ENCODE measurements around the gene HDAC9.

The HDAC9 gene

DNA sequence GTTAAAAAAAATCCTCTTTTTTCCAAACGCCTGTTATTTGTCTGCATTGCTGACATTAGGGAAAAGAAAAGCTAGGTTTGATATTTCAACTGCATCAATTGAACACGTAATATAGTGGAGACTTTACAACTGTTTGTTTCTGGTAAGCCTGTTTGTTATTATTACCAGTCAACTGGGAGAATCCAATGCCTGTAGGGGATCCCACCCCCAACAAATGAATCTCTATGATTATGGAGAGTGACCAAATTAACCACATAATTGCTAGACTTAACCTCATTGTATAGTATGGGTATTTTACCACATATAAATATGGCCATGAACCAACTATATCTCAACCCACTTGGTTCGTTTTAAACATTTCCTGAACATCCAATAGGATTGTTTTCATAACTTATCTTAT lies 405.8 kb downstream of the HDAC9 start:
- Histone ChIP-seq H3K4me1 (ENCODE audit: control insufficient read depth, low read length) (no peaks in the 10 kb centered on the region), H3K9me3 (ENCODE audit: control insufficient read depth, insufficient read depth, low read length) (no peaks in the 10 kb centered on the region), H3F3A (ENCODE audit: control insufficient read depth, insufficient read depth) (no peaks in the 10 kb centered on the region), H3K4me2 (ENCODE audit: low read length) (no peak overlapping the region), H3K4me3 (ENCODE audit: low read length) (no peak overlapping the region), H3K27me3 (ENCODE audit: control insufficient read depth, low read length) (no peaks in the 10 kb centered on the region), H3K79me2 (ENCODE audit: control insufficient read depth, low read length) (no peaks in the 10 kb centered on the region), H3K9me2 (replicated peaks; ENCODE audit: control insufficient read depth, low read length) (no peaks in the 10 kb centered on the region), H3K27ac (ENCODE audit: low read depth, low read length) (no peak overlapping the region), H3K36me3 (ENCODE audit: control insufficient read depth, low read length) (no peaks in the 10 kb centered on the region), H4K20me1 (ENCODE audit: control insufficient read depth, insufficient read depth, low read depth, low read length) (no peaks in the 10 kb centered on the region)
- TF ChIP-seq, protein P1, sequence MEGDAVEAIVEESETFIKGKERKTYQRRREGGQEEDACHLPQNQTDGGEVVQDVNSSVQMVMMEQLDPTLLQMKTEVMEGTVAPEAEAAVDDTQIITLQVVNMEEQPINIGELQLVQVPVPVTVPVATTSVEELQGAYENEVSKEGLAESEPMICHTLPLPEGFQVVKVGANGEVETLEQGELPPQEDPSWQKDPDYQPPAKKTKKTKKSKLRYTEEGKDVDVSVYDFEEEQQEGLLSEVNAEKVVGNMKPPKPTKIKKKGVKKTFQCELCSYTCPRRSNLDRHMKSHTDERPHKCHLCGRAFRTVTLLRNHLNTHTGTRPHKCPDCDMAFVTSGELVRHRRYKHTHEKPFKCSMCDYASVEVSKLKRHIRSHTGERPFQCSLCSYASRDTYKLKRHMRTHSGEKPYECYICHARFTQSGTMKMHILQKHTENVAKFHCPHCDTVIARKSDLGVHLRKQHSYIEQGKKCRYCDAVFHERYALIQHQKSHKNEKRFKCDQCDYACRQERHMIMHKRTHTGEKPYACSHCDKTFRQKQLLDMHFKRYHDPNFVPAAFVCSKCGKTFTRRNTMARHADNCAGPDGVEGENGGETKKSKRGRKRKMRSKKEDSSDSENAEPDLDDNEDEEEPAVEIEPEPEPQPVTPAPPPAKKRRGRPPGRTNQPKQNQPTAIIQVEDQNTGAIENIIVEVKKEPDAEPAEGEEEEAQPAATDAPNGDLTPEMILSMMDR (IDR thresholded peaks at IDR 0.05; ENCODE audit: low read depth, low read length, poor library complexity, severe bottlenecking) = no peak
- no peak for TF ChIP-seq EZH2phosphoT487 (IDR thresholded peaks at IDR 0.05; ENCODE audit: borderline replicate concordance, low read length)

DNA sequence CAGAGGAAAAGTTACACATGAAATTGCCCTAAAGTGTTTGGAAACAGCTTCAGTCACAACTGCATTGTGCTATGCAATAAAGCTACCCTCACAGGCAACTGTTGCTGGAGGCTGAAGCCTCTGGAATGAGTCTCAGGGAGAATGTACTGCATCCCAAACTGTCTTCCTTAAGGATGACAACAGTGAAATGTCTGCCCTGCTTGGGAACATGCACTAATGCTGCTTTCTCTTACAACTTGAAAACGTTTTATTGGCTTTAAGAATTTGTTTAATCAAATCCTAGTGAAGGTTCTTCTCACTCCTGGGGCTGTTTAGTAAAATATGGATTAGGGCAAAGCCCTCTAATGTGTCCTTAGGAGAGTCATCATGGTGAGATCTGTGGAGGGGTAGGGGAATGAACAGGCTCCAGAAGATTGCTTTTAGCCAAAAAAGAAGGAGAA lies 406.5 kb downstream of the HDAC9 start:
- Histone ChIP-seq H3K9me2 (replicated peaks; ENCODE audit: control insufficient read depth, low read length) (no peaks in the 10 kb centered on the region), H4K20me1 (ENCODE audit: control insufficient read depth, insufficient read depth, low read depth, low read length) (no peaks in the 10 kb centered on the region), H3K4me1 (ENCODE audit: control insufficient read depth, low read length) (no peaks in the 10 kb centered on the region), H3K9me3 (ENCODE audit: control insufficient read depth, insufficient read depth, low read length) (no peaks in the 10 kb centered on the region), H3K4me3 (ENCODE audit: low read length) (no peak overlapping the region), H3K79me2 (ENCODE audit: control insufficient read depth, low read length) (no peaks in the 10 kb centered on the region), H3K27ac (ENCODE audit: low read depth, low read length) (no peak overlapping the region), H3F3A (ENCODE audit: control insufficient read depth, insufficient read depth) (no peaks in the 10 kb centered on the region), H3K36me3 (ENCODE audit: control insufficient read depth, low read length) (no peaks in the 10 kb centered on the region), H3K27me3 (ENCODE audit: control insufficient read depth, low read length) (no peaks in the 10 kb centered on the region), H3K4me2 (ENCODE audit: low read length) (no peak overlapping the region)
- no peak for TF ChIP-seq EZH2phosphoT487 (IDR thresholded peaks at IDR 0.05; ENCODE audit: borderline replicate concordance, low read length)
- TF ChIP-seq, protein P1 (IDR thresholded peaks at IDR 0.05; ENCODE audit: low read depth, low read length, poor library complexity, severe bottlenecking) = no peak

DNA sequence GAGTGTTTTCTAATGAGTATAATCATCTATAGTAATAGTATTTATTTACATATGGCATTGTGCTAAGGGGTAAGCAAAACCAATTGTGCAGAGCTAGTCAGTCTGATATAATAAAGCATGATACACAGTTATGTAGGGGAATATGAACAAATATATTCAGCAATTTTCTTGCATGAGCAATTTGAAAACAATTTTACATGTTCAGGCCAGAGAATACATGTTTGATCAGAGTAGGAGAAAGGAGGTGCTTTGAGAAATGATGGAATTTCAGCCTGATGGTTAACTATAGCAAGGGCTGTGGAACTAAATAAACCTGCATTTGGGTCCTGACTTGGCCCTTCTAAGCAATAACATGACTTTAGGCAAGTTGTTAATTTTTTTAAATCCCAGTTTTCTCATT lies 407.3 kb downstream of the HDAC9 start:
- H3K36me3 ChIP-seq (ENCODE audit: control insufficient read depth, low read length) = no peaks in the 10 kb centered on the region
- H3K27me3 ChIP-seq (ENCODE audit: control insufficient read depth, low read length) = no peaks in the 10 kb centered on the region
- no peaks in the 10 kb centered on the region for H3K9me2 ChIP-seq (replicated peaks; ENCODE audit: control insufficient read depth, low read length)
- no peak overlapping the region for H3K4me2 ChIP-seq (ENCODE audit: low read length)
- no peaks in the 10 kb centered on the region for H3K9me3 ChIP-seq (ENCODE audit: control insufficient read depth, insufficient read depth, low read length)
- no peaks in the 10 kb centered on the region for H3K79me2 ChIP-seq (ENCODE audit: control insufficient read depth, low read length)
- no peaks in the 10 kb centered on the region for H3K4me1 ChIP-seq (ENCODE audit: control insufficient read depth, low read length)
- no peaks in the 10 kb centered on the region for H3F3A ChIP-seq (ENCODE audit: control insufficient read depth, insufficient read depth)
- no peak overlapping the region for H3K4me3 ChIP-seq (ENCODE audit: low read length)
- TF ChIP-seq EZH2phosphoT487 (IDR thresholded peaks at IDR 0.05; ENCODE audit: borderline replicate concordance, low read length) = no peak
- TF ChIP-seq, protein P1 (IDR thresholded peaks at IDR 0.05; ENCODE audit: low read depth, low read length, poor library complexity, severe bottlenecking) = no peak
- no peak overlapping the region for H3K27ac ChIP-seq (ENCODE audit: low read depth, low read length)
- H4K20me1 ChIP-seq (ENCODE audit: control insufficient read depth, insufficient read depth, low read depth, low read length) = no peaks in the 10 kb centered on the region

DNA sequence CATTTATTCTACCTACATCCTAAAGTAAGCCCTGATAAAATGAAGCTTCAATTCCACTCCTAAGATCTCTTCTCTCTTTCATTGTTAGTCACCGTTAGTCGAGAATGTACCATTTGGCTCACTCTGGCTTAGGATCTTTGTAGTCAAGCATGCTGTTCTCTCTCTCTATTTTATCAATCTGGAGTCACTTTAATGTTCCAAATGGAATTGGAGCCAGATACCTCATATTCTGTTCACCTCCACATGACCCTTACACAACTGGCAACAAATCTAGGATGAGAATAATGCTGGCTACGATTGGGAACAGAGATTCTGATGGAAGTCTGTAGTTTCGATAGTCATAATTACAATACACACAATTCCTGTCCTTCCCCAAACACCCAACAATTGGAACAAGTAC lies 408.1 kb downstream of the HDAC9 start:
- Histone ChIP-seq H3K79me2 (ENCODE audit: control insufficient read depth, low read length) (no peaks in the 10 kb centered on the region), H3K4me2 (ENCODE audit: low read length) (no peak overlapping the region), H3K9me3 (ENCODE audit: control insufficient read depth, insufficient read depth, low read length) (no peaks in the 10 kb centered on the region), H3K4me3 (ENCODE audit: low read length) (no peak overlapping the region), H4K20me1 (ENCODE audit: control insufficient read depth, insufficient read depth, low read depth, low read length) (no peaks in the 10 kb centered on the region), H3K27me3 (ENCODE audit: control insufficient read depth, low read length) (no peaks in the 10 kb centered on the region), H3F3A (ENCODE audit: control insufficient read depth, insufficient read depth) (no peaks in the 10 kb centered on the region), H3K27ac (ENCODE audit: low read depth, low read length) (no peak overlapping the region), H3K4me1 (ENCODE audit: control insufficient read depth, low read length) (no peaks in the 10 kb centered on the region), H3K36me3 (ENCODE audit: control insufficient read depth, low read length) (no peaks in the 10 kb centered on the region), H3K9me2 (replicated peaks; ENCODE audit: control insufficient read depth, low read length) (no peaks in the 10 kb centered on the region)
- TF ChIP-seq, protein P1 (IDR thresholded peaks at IDR 0.05; ENCODE audit: low read depth, low read length, poor library complexity, severe bottlenecking) = no peak
- TF ChIP-seq EZH2phosphoT487 (IDR thresholded peaks at IDR 0.05; ENCODE audit: borderline replicate concordance, low read length) = no peak

Measured in DOHH2 (cell line).